ENCODE measurements around the gene NSUN3.

DNA sequence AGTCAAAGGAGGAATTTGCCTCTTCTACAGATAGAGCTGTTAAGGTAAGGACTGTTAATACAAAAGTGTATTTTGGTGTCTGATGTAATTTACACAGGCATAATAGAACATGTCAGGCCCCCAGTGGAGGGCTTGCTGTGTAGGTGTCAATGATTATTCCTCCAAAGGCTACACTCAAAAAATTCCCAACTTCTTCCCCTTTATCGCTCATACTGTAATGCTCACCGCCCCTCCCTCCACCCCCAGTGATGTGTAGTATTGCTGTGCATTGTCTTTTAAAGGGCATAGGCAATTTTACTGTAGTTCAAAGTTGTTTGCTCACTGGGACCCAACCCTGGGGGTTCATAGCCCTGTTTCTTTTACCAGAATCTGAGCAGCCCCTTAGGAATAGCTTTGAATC is 32.2 kb downstream of the NSUN3 start:
- TF ChIP-seq CTCF (IDR thresholded peaks at IDR 0.05) (no peak), EZH2 (IDR thresholded peaks at IDR 0.05; ENCODE audit: borderline replicate concordance, insufficient read depth, low read depth, low read length, poor library complexity, severe bottlenecking) (no peak)
